Epidermal melanocyte (primary cell): ENCODE data around the gene ARHGAP27.
"Not testable (repeated sequence)": the region's sequence is repeated elsewhere in the genome, so short reads cannot be mapped to it uniquely, and the experiment has no call there.

Source experiments
- DNase-seq: peaks from one replicate; pipeline ENCODE4 v3.0.0; 2011; ENCODE audit warnings: low spot score; ENCODE audit not compliant: insufficient read length

The ARHGAP27 gene

GRCh38 chr17:45447650-45448049 is 15.0 kb upstream of the ARHGAP27 start:
- DNase-seq, result not testable (repeated sequence)

GRCh38 chr17:45446872-45447625 is 14.4 kb upstream of the ARHGAP27 start:
- not testable (repeated sequence) for DNase-seq

GRCh38 chr17:45445901-45446743 is 13.5 kb upstream of the ARHGAP27 start:
- DNase-seq, result not testable (repeated sequence)

- not testable (repeated sequence) for DNase-seq
These were observed 12.5 kb upstream of the ARHGAP27 start for GRCh38 chr17:45444856-45445820.

- DNase-seq, result not testable (repeated sequence)
These were observed 11.6 kb upstream of the ARHGAP27 start for GRCh38 chr17:45444301-45444700.

- DNase-seq, result not testable (repeated sequence)
These were observed 10.9 kb upstream of the ARHGAP27 start for GRCh38 chr17:45443371-45444260.

GRCh38 chr17:45441526-45442310 is 9.0 kb upstream of the ARHGAP27 start:
- DNase-seq, result no peak

- not testable (repeated sequence) for DNase-seq
These were observed 8.3 kb upstream of the ARHGAP27 start for GRCh38 chr17:45440839-45441515.

GRCh38 chr17:45440161-45440778 is 7.6 kb upstream of the ARHGAP27 start:
- no peak for DNase-seq

- no peak for DNase-seq
These were observed 6.4 kb upstream of the ARHGAP27 start for GRCh38 chr17:45438931-45439610.

- DNase-seq, result no peak
These were observed 5.0 kb upstream of the ARHGAP27 start for GRCh38 chr17:45437465-45438283.

GRCh38 chr17:45436625-45437464 is 4.2 kb upstream of the ARHGAP27 start:
- DNase-seq, result no peak

GRCh38 chr17:45436161-45436560 is 3.5 kb upstream of the ARHGAP27 start:
- no peak for DNase-seq

GRCh38 chr17:45435481-45435880 is 2.8 kb upstream of the ARHGAP27 start:
- no peak for DNase-seq

- no peak for DNase-seq
These were observed 477 bp upstream of the ARHGAP27 start for GRCh38 chr17:45433159-45433535.
